RWPE1 (cell line): ENCODE data around the gene LCN15.
"Not testable (repeated sequence)": the region's sequence is repeated elsewhere in the genome, so short reads cannot be mapped to it uniquely, and the experiment has no call there.

ENCODE experiments used
- CTCF ChIA-PET: fragments of 350-600 bp; sonication (Branson Sonifier 250); formaldehyde crosslinking; extraction: SDS; loops from one replicate; lab custom pipeline; 2021; lab: Yijun Ruan, JAX
- POLR2A ChIA-PET: fragments of 400-600 bp; formaldehyde crosslinking; extraction: SDS; loops from one replicate; lab custom pipeline; 2020; ENCODE audit warnings: antibody characterized with exemption; ENCODE audit not compliant: low non-redundant PET; lab: Yijun Ruan, JAX
- DNase-seq: peaks from one replicate; pipeline ENCODE4 v3.0.0; 2012; ENCODE audit warnings: low spot score
- H3K27ac ChIP-seq: fragments of 450-650 bp; 2 replicates; pipeline ENCODE4 v1.5.1; 2017
- TF ChIP-seq, protein P1 (sequence below): fragments of 450-650 bp; conservative IDR thresholded peaks from 2 replicates; pipeline ENCODE4 v1.5.1; 2017; ENCODE audit warnings: low read depth, mild to moderate bottlenecking

Gene LCN15

DNA sequence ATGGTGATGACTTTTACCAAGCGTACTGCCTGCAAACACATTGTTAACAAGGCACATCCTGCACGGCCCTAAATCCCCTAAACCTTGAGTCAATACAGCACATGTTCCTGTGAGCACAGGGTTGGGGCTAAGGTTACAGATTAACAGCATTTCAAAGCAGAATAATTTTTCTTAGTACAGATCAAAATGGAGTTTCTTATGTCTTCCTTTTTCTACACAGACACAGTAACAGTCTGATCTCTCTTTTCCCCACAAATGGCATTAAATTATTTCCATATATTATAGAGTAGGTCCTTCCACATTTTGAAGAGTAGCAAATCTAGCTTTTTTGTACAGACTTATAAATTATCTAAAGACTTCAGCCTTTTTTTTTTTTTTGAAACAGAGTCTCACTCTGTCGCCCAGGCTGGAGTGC is 25.2 kb upstream of the LCN15 start:
- TF ChIP-seq, protein P1, sequence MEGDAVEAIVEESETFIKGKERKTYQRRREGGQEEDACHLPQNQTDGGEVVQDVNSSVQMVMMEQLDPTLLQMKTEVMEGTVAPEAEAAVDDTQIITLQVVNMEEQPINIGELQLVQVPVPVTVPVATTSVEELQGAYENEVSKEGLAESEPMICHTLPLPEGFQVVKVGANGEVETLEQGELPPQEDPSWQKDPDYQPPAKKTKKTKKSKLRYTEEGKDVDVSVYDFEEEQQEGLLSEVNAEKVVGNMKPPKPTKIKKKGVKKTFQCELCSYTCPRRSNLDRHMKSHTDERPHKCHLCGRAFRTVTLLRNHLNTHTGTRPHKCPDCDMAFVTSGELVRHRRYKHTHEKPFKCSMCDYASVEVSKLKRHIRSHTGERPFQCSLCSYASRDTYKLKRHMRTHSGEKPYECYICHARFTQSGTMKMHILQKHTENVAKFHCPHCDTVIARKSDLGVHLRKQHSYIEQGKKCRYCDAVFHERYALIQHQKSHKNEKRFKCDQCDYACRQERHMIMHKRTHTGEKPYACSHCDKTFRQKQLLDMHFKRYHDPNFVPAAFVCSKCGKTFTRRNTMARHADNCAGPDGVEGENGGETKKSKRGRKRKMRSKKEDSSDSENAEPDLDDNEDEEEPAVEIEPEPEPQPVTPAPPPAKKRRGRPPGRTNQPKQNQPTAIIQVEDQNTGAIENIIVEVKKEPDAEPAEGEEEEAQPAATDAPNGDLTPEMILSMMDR, result no peak
- CTCF ChIA-PET, result no interaction called here
- H3K27ac ChIP-seq, result no peak overlapping the region
- POLR2A ChIA-PET, result interaction anchor here (0.6 kb wide), 1 partner anchor 15 kb away, joined by 3 read pairs; no protein-coding TSS in a partner anchor
- no peak for DNase-seq

DNA sequence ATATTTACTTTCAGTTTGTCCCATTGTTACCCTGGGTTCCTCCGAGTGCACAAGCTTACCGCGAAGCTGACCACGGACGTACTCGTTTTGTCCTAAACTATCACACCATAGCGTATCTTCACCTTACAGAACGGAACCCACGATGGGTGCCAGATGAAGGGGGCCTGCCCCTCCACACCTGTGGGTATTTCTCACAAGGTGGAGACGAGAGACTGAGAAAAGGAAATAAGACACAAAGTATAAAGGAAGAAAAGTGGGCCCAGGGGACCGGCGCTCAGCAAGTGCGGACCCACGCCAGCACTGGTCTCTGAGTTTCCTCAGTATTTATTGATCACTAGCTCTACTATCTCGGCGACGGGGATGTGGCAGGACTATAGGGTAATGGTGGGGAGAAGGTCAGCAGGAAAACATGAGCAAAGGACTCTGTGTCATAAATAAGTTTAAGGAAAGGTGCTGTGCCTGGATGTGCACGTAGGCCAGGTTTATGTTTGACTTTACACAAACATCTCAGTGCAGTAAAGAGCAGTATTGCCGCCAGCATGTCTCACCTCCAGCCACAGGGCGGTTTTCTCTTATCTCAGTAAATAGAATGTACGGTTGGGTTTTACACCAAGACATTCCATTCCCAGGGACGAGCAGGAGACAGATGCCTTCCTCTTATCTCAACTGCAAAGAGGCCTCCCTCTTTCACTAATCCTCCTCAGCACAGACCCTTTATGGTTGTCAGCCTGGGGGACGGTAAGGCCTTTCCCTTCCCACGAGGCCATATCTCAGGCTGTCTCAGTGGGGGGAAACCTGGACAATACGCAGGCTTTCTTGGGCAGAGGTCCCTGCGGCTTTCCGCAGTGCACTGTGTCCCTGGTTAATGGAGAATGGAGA is 24.6 kb upstream of the LCN15 start:
- DNase-seq, H3K27ac ChIP-seq: not testable (repeated sequence)
- CTCF ChIA-PET, result interaction anchor here (0.7 to 1.6 kb wide), 5 partner anchors 11 to 275 kb away, joined by 3 to 9 read pairs (median 5); partner anchors contain the start of gene NPDC1
- POLR2A ChIA-PET, result interaction anchor here (0.6 kb wide), 1 partner anchor 15 kb away, joined by 3 read pairs; no protein-coding TSS in a partner anchor

DNA sequence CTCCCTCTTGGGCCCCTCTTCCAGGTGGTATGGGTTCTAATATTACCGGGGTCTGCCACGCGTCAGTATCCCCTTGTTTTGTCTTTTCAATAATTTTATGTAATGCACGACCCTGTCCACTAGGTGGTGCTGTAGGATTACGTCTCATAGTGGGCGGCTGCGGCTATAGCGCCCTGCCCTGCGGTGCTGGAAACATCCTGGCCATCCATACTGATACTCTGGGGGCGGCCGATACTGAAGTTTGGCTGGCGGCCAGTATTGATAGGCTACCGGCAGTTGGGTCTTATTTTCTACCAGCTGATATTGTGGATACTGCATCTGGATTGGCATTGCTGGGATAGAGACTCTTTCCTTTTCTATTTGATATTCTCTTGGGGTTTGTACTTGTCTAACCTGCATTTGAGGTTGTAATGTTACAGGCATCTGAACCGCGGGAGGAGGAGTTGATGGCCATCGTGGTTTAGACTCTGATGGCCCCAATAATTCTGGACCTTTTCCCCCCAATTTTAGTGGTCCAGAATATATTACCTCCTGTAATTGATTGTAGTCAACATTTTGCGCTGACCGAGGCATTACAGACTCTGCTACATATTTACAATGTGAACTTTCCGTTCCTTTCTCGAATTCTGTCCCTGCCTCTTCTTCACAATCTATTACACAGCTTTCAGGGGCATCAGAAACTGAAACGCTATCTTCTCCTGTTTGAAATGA is 23.5 kb upstream of the LCN15 start:
- TF ChIP-seq, protein P1, result peak; percentile 97
- POLR2A ChIA-PET, result no interaction called here
- no peak overlapping the region for H3K27ac ChIP-seq
- CTCF ChIA-PET, result interaction anchor here (0.5 to 1.6 kb wide), 16 partner anchors 10 to 287 kb away, joined by 3 to 9 read pairs (median 3); no protein-coding TSS in a partner anchor
- peak; percentile 69 for DNase-seq

DNA sequence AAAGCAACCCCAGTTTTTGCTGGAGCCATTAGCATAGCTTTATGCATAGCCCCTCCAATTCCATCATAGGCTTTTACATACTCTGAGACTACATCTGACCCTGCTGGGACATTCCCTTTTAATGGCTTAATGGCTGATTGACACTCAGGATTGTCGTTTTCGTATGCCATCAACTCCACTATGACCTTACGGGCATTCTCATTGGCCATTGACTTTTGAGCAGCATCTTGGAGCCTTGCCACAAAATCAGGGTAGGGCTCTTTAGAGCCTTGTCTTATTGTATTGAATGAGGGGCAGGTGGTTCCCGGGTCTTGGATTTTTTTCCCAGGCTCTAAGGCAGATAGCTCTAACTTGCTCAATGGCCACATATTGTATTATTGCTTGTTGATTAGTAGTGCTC is 22.7 kb upstream of the LCN15 start:
- POLR2A ChIA-PET, H3K27ac ChIP-seq, DNase-seq: not testable (repeated sequence)
- CTCF ChIA-PET, result interaction anchor here (0.5 to 1.6 kb wide), 9 partner anchors 9 to 288 kb away, joined by 3 to 9 read pairs (median 3); no protein-coding TSS in a partner anchor

DNA sequence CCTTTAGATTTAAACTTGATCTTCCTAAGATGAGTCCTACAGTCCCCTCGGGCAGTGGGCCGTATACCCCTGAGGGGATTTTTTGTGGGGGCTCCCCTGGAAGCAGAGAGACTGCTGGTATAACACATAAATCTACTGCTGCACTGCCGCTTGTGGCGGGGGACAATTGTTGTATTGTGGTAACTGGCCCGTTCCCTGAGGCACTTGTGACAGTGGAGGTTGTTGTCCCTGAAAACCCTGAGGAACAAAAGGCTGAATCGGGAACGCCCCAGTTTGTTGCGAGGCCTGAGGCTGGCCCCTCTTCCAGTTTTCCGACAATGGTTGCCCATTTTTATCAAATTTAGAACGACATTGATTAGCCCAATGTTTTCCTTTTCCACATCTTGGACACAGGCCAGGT is 22.1 kb upstream of the LCN15 start:
- TF ChIP-seq, protein P1, result no peak
- no peak for DNase-seq
- H3K27ac ChIP-seq, result no peak overlapping the region
- ChIA-PET POLR2A (no interaction called here), CTCF (interaction anchor here (0.6 to 1.0 kb wide), 5 partner anchors 19 to 249 kb away, joined by 3 to 4 read pairs (median 3); no protein-coding TSS in a partner anchor)

DNA sequence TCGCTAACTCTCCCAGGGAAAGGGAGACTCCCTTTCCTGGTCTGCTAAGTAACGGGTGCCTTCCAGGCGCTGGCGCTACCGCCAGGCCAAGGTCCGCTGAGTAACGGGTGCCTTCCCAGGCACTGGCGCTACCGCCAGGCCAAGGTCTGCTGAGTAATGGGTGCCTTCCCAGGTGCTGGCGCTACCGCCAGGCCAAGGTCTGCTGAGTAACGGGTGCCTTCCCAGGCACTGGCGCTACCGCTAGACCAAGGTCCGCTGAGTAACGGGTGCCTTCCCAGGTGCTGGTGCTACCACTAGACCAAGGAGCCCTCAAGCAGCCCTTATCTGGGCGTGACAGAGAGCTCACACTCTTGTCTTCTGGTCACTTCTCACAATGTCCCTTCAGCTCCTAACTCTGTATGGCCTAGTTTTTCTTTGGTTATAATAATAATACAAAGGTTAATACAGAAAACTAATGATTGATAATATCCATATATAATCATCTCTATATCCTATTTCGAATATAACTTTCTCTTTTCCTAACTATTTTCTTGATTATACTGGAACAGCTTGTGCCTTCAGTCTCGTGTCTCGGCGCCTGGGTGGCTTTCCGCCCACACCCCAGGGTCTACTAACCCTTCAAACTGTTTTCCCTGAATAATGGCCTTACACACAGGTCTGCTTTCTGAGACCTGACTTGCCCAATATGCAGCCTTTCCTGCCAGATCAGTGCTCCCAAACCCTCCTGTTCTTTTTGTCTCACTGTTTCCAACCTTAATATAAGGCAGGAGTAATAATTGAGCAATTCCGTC is 21.4 kb upstream of the LCN15 start:
- DNase-seq, H3K27ac ChIP-seq, POLR2A ChIA-PET: not testable (repeated sequence)
- CTCF ChIA-PET, result interaction anchor here (0.6 to 0.8 kb wide), 4 partner anchors 18 to 250 kb away, joined by 3 to 4 read pairs (median 3); no protein-coding TSS in a partner anchor

DNA sequence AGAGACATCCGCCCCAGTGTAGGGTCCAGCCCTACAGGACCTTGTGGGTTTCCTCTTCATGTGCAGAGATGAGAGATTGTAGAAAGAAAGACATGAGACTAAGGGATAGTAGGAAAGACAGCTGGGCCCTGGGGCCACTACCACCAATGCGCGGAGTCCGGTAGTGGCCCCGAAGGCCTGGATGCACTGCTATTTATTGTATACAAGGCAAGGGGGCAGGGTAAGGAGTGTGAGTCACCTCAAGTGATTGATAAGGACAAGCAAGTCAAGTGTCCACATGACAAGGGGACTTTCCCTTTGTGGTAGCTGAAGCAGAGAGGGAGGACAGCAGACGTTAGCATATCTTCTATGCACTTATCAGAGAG is 20.7 kb upstream of the LCN15 start:
- ChIA-PET CTCF (interaction anchor here (0.7 kb wide), 1 partner anchor 155 kb away, joined by 3 read pairs; no protein-coding TSS in a partner anchor), POLR2A (no interaction called here)
- TF ChIP-seq, protein P1, result no peak
- H3K27ac ChIP-seq, result no peak overlapping the region
- no peak for DNase-seq
